Amniotic epithelial cell (primary cell): ENCODE measurements around the gene GATA2.

Experiments used
- DNase-seq: peaks from one replicate; pipeline ENCODE4 v3.0.0-alpha.2; 2010; ENCODE audit warnings: low read depth

GATA2 gene

DNA sequence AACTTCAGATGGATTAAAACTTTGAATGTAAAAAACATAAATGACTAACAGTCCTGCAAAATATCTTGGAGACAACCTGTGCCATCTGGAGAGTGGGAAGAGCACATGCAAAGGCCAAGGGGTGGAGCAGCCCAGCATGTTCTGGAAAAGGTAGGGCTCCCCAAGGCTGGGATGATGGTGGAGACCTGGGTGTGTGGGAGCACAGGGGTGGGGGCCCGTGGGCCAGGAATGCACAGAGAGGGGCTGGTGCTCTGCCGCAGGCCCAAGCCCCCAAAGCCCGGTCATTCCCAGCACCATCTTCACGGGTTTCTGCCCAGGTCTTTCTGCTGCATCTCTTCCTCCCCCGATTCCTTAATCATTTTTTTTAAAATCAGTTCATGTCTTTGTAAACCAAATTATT lies 9.7 kb upstream of the GATA2 start:
- DNase-seq: no peak

DNA sequence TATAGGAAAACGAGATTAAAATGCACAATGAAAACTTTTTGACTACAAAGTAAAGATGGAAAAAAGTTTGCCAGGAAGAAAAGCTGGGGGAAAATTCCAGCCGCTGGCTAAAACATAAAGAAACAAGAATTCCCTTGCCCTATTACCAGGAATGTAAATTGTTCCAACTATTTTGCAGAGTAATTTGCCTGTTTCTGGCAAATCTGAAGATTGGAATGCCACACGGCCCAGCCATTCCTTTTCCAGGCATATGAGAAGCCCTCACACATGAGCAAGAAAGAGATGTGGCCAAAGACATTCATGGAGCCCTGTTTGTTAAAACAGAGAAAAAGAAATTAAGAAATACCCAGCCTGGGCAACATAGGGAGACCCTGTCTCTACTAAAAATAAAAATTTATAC lies 8.4 kb upstream of the GATA2 start:
- DNase-seq: no peak

DNA sequence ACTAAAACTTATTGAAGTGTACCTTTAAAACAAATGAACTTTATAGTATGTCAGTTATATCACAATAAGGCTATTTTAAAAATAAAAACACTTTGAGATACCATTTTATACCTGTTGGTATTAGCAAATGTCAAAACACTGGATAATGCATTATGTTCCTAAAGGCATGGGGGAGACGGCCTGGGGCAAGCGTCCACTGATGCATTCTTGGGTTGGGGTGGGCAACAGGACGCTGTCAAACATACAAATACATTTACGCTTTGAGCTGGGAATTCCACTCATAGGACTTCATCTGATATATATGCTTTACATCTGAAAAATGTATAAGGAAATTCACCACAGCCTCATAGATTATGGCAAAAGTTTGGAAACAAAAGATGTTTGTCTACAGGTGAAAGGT lies 7.6 kb upstream of the GATA2 start:
- DNase-seq: no peak

DNA sequence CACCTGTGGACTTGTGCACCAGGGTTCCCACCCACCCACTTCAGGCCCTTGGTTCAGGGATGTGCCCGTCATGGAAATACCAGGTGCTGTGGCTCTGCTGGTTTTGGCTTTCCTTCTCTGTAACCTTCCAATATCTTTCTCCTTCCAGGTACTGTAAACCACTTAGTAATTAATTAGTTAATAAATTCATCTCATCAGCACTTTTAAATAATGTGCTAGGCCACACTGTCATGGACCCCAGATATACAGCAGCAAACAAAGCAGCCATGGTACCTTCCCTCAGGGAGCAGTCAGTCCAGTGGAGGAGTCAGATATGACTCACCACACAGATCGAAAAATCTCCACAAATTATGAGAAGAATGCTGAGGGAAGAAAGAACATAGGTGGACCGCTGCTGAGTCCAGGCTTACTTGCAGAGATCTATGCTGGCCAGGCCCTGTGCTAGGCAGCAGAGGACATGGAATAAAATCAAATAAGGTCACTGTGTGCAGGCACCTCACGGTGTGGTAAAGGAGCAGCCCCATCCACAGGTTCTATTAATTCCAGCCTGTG lies 6.8 kb upstream of the GATA2 start:
- DNase-seq: peak; percentile 44

DNA sequence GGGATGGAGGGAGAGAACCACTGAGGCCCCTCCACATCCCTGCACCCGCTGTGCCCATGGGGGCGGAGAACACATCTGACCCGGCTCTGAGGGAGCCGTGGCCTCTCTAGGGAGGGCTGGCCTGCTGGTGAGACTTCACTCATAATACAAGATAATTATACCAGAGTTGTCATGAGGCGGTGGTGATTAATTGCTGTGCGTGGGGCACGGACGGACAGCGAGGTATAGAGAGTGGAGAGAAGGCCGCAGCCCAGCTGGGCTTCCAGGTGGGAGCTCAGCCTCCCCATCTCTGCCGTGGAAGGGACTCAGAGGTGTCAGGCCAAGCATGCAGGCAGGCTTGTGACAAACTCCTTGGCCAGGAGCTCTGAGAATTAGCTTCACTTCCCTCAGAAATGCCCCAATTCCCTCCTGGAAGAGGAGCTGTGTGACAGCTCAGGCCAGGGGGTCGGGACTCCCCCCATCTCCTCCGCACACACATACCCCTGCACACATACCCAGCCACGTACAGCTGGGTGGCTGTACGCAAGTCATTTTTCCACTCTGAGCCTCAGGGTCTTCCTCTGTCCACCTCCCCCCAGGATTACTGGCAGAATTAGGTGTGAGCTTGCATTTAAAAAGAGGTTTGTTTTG lies 6.0 kb upstream of the GATA2 start:
- no peak for DNase-seq

DNA sequence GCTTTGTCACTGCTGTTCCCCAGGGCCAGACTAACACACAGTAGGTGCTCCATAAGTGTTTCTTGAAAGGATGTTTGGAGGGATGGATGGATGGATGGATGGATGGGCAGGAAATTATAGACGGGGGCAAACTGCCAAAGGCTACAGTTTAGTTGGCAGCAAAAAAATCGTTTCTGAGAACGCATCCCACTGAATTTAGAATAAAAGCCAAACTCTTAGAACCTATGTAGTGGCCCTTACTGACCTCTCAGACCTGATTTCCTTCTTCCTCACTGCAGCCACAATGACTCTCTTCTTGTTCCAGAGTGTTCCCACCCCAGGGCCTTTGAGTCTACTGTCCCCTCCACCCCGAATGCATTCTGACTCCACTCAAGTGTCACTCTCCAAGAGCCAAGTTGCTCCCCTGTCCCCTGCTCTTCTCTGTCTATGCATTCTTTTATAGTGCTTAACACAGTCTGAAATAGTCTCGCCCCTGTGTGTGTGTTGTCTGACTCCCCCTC lies 5.2 kb upstream of the GATA2 start:
- DNase-seq: no peak

DNA sequence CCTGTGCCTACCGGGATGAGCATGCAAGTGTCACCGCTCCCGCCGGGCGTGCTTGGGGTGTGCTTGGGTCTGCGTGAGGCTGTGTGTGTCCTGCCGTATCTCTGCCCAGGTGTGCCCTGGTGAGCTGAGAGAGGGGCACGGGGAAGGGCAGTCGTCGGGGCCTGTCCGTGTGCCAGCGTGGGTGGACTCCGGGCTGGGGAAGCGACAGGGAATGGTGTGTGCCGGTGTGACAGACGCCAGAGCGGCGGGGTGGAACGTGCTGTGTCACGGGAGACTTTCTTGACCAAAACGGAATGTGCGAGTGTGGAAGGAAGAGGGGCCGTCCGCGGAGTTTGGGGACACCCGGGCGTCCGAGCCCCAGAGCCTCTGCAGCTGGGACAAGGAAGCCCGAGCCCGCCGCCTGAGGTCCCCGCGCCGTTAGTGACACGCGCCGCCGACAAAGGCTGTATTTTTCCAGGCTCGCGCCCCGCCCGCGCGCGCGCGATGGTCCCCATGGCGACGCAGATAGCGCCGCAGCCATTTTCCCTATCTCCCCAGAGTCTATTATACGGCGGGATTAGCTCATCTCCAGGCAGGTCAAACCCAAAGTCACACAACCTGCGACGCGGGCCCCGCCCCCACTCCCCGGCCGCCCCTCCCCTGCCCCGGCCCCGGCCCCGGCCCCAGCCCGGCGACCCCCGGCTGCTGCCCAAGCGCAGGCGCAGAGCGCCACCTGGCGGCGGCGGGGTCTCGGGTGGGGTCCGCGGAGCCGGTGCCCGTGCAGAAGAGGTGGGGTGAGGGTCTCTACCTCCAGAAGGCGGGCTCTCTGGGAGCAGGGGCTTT lies 4.5 kb upstream of the GATA2 start:
- no peak for DNase-seq

DNA sequence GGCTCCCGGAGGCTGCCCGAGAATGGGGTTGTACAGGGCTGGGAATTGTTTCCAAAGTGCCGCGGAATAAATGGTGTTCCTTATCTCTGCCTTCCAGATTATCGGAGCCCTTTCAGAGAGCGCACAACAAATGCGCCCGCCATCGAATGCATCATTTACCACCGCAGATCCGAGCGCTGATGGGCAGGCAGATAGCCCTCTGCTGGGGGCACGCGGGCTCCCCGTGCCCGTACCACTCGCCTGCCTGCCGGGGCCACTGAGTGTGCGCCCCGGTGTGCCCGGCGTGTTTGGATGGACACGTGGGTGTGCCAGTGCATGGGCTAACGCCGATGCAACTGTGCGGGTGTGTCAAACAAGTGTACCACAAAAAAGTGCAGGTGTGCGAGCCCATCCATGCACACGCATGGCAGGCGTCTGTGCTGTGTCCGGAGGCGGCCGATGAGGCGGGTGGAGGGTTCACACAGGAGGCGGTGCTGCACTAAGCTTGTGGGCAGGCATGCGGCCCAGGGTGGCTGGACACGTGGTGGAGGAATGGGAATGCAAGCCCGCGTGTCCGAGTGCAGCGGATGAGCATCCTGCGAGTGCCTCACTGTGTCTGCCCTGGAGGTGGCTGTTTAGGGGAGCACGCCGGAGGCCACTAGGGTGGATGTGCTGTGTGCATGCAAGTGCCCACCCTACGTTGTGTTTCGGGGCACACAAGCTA lies 3.8 kb upstream of the GATA2 start:
- DNase-seq: peak; percentile 48

DNA sequence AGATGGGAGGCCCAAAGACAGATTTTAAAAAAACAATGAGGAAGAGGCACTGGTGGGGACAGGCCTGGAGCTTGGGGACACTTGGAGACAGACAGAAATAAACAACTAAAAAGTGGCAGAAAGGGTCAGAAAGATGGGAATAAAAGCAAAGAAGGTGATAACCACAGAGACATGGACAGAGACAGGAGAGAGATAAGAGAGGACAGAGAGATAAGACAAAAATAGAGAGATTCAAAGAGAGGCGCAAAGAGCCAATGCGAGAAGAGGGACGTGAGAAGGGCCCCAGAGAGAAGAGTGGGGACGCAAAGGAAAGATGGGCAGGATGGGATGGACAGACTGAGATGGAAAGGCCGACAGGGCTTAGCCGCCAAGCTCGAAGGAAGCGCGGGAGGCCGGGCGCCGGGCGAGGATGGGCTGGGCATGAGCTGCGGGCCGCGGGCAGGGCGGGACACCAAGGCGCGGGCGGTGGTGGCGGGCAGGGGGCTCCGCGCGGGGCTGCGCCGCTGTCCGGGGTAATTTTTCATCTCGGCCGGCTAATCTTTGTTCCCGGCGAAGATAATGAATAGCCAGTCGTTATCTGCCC lies 3.1 kb upstream of the GATA2 start:
- no peak for DNase-seq

DNA sequence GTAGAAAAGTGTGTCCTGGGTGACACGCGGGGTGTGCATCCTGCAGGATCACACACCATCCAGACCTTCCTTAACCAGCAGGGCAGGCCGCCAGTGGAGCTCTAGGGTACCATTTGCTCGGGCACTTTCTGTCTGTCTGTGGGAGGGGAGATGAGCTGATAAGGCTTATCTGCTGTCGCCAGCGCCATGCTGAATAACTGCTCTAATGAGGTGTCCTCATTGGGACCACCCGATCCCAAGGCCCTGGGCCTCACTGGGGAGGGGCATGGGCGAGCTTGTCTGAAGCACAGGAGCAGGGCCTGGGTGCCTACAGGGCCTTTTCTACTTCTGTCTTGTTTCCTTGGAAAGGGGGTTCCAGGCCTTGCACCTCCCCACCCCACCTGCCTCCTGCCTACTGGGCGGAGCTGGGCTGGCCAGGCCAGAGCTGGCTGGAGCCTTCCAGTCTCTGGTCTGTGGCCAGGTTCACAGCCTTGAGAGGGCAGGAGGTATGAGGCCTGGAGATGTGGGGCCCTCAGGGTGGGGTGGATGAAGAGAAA lies 2.5 kb upstream of the GATA2 start:
- DNase-seq: no peak

DNA sequence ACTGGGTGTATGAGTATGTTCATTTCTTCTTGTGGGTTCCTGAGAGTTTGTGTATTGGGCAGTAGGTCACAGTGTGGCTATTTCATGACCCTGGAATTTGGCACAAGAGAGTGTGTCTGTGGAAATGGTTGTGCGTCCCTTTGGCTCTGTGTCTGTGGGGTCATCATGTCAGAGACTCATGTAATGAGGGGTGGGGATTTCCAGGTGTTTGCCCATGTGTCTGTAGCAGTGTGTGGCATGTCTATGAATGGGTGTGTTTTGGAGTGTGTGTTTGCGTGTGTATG lies 1.3 kb upstream of the GATA2 start:
- DNase-seq: no peak

DNA sequence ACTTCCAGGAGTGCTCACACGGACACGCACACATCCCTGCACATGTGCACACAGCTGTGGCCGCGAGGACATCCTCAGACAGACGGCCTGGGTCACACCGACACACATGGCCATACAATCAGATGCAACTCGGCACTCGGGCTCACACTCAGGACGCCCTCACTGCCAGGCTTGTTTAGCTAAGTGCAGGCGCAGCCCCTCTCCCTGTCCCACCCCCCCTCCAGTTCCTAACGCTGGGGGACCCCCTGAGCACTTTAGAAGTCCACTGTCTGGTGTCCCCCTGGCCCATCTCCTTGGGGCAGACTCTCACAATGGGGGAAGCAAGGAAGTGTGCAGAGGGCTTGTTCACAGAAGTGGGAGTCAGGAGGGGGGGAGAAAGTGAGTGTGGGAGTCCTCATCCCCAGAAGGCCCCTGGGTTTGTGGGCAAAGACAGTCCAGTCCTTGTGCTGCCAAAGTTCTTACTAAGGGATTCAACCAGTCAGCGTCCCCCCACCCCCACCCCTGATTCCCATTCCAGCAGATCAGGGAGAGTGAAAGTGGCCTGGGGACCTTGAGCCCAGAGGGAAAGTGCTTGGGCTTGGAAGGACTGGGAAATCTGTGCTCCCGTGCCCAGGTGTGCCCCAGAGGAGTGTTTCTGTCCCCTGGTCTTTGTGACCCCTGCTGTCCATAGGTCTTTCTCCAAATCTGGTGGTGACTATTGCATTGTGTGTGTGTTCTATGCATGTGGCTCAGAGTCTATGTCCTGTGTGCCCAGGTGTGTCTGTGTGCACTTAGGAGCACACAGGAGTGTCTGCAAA lies 767 bp upstream of the GATA2 start:
- DNase-seq: no peak

DNA sequence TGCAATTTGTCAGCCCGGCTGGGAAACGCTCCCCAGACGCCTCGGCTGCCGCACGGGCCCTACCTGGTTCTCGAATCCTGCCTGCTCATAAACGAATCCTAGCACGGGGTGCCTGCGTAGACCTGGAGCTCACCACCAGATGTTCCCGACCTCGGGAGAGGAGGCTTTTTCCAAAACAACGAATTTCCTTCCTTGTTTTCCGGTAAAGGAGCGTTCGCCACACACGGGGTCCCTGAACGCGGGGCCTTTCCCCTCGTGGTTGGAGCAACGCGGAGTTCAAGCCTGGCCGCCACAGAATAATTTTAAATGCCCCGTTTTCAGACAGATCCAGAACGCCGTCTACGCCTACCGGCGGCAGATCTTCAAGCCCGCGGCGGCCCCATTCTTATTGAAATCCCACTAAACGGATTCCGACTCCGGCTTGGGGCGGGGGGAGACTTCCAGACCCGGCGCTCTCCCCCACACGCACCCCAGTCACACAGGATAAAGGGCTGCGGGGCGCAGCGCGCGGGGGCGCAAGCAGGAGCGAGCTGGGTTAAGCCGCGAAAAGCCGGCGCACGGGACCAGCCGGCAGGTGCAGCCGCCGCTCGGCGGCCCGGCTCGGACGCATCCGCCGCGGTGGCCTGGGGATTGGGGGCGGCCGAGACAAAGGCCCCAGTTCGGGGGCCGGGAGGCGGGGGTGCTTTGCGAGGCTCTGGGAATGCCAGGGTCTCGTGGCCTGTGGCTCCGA lies 895 bp downstream of the GATA2 start:
- no peak for DNase-seq

DNA sequence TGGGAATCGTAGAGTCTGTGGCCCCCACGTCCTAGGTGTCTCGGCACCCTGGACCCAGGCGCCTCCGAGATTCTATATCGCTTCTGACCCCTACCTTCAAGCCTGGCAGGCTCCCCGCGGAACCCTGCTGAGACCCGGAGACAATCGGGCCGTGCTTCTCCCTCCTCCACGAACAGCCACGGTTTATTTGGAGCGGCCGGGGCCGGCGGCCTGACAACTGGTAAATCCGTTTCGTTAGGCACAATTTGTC lies 1.4 kb downstream of the GATA2 start:
- no peak for DNase-seq

DNA sequence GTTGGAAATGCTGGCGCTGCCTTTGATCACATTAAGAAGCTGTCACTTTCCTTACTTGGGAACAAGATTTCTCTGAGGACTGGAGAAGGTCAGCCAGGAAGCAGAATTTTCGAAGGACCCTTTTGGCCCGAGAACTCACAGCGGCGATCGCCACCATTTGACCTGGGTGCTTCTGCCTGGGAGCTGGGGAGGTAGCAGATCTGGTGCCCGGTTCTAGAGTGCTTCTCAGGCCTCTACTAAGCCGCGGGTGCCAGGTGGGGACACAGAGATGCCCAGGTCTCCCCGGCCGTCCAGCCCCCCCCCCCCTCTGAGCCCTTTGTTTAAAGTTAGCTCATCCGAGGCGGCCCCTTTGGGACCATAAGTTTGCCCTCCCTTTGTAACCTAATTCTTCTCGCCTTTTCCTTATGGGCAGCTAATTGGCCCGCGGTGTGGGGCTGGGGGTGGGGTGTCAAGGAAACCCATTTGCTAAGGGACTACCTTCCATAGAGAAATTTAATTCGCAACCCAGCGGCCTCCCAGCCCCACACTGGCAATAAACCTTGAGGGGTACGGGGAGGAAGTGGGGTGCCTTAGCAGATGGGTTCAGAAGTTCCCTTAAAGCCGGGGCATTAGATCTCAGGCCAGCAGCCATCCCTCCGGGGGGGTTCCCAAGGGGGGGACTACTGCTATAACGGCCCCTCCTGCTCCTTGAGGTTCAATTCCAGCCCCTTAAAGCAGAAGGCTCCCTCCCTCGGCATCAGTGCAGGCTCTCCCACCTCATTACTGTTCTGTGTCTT lies 1.9 kb downstream of the GATA2 start:
- no peak for DNase-seq

DNA sequence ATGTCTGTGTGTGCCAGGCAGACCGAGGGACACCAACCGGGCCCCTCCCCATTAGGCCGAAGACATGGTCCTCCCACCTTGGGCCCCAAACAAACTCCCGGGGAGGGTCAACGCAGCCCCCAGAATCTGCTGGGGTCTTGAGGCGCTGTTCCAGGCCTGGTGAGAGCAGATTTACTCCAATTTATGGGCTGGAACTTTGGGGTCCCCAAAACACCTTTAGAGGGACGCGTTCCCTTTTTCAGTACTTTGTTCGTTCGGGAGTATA lies 2.4 kb downstream of the GATA2 start:
- no peak for DNase-seq

DNA sequence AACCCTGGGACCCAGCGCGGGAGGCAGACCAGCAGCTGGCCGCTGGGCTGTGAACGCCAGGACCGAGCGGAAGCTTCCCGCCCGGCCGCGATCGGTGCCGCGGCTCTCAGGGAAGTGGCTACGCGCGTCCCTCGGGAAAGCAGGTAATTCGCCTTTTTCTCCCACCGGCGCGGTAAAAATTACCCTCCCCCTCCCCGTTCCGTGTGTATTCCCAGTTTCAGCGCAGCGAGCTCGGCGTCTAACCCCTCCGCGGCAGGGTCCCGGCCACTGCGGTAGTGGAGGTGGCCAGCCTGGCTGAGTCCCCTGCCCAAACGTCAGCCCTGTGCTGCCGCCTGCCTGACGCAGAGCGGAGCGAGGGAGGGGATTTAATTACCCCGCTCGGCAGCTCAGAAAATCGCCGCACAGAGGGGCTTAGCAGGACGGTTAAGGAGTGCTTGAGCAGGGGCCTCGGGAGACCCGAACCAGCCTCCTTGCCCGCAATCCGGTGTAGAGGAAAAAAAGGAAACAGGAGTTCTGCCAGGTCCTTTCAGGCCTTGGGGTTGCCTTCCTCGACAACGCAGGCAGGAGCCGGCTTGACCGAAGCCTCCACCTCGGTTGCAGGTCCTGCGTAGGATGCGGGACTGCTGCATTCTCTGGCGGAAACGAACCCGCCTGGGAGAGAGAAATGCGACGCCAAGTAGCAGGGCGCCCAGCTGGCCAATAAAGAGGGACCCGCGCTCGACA lies 2.9 kb downstream of the GATA2 start:
- no peak for DNase-seq

DNA sequence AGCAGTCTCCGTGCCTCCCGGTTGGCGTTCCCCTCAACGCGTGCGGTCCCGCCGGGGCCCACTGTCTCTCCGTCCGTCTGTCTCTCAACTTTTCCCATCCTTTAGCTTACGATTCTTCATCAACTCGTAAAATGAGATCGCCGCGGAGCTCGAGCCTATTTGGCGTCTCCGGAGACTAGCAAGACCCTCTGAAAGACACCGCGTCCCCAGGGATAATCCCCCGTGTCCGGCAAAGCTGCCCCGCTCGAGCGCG lies 3.4 kb downstream of the GATA2 start:
- DNase-seq: no peak

DNA sequence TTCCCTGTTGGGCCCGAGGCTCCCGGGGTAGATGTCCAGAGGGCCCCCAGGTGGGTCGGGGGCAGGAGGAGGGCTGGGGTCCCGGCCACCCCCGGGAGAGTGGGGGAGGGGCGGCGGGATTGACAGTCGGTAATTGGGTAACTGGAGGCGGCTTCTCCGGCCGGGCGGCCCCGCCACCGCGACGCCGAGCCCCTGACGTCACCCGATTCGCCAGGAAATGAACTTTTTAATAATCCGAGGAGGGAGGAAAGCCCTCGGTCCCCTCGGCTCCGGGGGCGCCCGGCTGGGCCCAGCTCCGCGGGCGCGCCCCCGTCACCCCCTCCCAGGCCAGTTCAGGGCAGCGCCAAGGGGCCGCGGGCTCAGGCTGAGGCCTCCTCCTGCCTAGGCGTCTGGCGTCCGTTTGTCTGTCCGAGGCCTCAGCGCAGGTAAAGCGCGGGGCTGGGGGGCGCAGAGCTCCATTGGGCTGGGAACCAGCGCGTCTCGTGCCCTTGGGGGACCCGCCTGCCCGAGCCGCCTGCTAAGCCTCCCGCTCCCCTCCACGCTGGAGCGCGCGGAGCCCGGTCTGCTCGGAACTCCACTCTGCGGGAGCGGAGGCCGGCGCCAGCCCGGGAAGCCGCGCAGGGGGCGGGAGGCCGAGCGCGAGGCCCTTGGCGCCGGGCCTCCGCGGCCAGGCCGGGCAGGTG lies 3.9 kb downstream of the GATA2 start:
- no peak for DNase-seq

DNA sequence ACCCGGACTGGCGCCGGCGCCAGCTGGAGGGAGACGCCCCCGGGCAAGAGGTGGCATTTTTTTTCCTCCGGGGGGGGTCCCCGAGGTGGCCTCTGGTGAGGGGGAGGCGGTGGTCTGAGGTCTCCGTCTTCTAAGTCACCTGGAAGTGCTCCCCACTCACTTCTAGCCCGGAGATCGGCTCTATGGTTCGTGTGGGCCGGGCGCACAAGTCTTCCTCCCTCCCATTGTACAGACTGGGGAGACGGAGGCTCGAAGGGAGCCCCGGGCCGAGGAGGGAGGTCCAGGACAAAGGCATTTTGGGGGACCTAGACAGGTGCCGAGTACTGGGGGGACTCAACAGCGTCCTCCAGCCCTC lies 4.4 kb downstream of the GATA2 start:
- no peak for DNase-seq
